IPS-NIHi11 (cell line): Measurements from ENCODE around the gene NOL9.

ENCODE experiments used
- DNase-seq: peaks from one replicate; pipeline ENCODE4 v3.0.0; 2012; ENCODE audit warnings: mixed read lengths, low spot score

Gene NOL9

DNA sequence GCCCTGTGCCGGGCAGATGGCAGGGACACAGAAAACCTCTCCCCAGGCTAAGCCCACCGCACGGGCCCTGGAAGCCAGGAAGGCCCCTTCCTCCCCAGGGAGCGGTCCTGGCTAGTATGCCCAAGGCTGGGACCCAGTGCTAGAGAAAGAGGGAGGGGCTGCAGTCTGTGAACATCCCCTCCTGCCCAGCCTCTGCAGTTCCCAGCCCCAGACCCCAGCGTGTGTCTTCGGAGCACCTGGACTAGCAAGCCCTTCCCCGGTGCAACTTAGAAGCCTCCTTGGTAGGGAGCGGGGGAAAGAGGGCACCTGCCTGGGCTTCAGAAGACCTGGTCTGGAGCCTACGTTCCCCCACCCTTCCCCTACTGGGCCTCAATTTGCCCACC is 64.9 kb downstream of the NOL9 start:
- no peak for DNase-seq

DNA sequence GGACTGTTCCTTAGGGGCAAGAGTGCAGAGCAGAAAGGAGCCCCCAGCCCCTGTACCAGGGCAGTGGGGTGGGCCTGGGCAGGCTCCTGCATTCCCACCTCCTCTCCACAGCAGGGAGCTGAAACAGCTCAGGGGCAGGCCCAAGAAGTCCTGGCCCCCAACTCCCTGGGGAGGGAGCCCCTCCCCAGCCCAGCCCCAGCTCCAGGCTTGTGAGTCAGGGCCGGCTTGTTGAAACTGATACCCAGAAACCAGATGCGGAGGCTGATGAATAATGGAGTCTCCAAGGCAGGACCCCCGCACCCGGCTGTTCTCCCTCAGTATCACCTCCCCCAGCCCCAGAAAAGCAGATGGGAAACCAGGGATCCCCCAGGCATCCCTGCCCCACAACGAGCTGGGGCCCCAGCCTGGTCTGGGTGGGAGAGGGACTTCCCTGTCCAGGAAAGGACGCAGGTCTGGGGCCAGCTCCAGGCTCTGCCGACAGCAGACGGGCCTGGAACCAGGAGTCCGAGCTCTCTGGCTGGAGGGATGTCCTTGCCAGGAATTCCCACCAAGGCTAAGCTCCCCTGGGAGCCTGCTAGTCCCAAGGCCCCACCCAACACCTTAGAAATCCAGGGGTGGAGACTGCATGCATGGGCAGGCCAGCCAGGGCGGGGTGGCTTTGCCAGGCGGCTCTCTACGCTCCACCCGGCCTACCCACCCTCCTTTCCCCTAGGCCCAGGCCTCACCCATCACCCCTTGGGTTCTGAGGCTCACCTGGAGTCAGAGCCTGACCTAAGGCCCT is 65.5 kb downstream of the NOL9 start:
- DNase-seq: no peak

DNA sequence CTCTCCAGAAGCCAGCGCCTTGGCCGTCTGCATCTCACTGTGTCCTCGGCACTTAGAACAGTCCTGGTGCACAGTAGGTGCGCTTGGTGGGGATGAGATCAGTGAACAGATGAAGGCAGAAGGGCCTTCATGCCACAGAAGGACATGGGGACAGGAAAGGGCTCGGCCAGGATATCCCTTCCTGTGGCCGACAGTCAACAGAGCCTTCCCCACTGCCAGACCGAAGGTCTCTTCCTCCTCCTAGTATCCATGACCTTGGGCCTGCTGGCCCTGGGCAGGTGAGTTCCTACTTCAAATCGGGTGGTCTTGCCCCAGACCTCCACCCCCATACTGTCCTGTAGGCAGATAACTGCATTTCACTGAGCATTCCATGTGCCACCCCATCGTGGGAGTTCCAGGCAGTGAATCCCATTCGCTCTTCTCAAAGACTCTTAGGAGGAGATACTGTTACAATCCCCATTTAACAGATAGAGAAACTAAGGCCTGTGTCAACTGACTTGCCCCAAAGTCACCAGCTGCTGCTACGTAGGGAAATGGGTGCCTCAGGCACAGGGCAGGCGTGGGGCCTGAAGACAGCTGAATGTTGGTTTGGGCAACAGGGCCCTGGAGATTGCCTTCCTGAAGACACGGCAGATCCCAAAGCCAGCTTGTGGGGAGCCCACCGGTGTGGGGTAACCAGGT is 66.4 kb downstream of the NOL9 start:
- DNase-seq: no peak

GRCh38 chr1:6486433-6487011 is 67.8 kb downstream of the NOL9 start:
- peak; percentile 88 for DNase-seq

GRCh38 chr1:6485168-6486101 is 68.9 kb downstream of the NOL9 start:
- DNase-seq: peak; percentile 69

DNA sequence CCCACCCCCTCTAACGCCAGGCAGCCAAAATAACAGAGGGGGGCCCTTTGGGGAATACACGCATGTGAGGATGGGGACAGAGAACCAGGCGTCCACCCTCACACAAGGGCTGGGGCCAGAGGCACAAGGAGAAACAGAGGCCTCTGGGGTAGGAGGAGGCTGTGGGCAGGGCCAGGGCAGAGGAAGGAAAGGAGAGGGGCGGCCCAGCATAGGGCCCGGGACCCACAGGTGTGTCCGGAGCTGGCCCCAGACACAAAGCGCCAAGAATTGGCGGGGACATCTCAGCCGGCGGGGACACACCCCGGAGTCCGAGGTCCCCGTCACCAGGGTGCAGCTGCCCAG is 69.5 kb downstream of the NOL9 start:
- DNase-seq: peak; percentile 50

DNA sequence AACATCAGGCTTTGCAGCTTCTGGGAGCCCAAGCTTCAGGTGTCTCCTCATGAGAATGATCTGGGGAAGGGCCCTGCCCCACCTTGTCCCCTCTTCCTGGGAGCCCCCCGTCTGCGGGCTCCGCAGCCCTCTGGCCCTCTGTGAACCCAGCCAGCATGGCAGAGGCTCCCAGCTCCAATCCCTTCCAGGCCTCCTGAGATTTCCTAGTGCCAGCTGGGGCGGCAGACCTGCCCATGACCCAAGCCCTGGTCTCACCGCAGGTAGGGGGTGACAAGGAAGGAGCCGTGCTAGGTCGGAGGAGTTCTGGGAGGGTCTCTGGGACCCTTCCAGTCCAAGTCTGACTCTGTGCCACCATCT is 70.6 kb downstream of the NOL9 start:
- DNase-seq: no peak

DNA sequence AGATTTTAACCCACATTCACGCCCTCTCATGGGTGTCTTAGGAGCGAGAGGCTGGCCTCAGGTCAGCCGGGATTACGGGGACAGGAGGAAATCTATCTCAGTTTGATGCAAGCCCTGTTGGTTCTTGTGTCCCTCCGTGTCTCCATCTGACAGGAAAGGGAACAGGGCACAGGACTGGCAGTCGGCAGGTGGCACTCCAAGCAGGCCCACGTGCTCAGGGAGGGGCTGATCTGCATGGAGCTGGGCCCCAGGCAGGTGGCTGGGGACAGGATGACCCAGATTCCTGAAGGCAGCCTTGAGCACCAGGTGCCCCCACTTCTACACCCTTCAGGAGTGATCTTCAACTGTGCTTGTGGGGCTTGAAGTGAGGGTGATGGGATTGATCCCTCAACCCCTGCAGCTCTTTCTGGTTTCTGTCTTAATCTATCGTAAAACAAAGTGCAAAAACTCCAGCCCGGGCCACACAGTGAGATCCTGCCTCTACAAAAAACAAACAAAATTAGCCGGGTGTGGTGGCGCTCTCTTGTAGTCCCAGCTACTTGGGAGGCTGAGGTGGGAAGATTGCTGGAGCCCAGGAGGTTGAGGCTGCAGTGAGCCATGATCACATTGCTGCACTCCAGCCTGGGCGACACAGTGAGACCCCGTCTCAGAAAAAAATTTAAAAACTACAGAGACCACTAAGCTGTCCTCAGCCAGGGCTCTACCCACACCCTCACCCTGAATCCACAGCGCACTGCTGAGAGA is 71.1 kb downstream of the NOL9 start:
- DNase-seq: no peak

- DNase-seq: no peak
Observed at GRCh38 chr1:6481820-6482219, 72.5 kb downstream of the NOL9 start.

DNA sequence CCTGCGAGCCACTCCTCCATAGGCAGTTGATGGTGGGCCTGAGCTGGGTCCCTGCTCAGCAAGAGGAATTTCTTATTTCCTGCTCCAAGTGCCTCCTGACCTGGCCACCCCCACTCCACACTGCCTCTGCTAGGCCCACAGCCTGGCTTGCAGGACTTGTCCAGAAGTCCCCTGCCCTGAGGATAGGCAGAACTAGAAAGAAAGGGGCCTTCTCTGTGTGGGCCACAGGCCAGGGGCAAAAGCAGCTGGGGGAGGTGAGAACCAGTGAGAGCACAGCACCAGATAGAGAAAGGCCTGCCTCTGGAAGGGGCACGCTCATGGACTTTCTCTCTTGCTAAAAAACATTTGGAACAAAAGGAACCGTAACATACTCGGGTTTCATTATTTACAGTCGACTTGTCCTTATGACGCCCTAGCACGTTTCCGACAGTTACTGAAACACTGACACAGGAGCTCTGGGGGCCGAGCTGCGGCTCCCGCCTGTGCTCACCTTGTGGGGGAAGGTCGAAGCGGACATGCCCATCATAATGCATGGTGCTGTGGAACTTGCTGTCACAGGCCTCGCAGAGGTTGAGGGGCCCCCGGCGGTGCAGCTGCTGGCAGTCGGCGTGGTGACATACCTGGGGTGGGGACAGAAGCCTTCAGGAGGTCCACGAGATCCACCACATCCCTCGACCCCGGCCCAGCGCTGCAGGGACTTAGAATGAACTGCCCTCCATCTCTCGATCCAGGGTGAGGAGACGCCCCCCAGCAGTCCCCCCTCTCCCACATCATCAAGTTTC is 77.1 kb downstream of the NOL9 start:
- DNase-seq: no peak

DNA sequence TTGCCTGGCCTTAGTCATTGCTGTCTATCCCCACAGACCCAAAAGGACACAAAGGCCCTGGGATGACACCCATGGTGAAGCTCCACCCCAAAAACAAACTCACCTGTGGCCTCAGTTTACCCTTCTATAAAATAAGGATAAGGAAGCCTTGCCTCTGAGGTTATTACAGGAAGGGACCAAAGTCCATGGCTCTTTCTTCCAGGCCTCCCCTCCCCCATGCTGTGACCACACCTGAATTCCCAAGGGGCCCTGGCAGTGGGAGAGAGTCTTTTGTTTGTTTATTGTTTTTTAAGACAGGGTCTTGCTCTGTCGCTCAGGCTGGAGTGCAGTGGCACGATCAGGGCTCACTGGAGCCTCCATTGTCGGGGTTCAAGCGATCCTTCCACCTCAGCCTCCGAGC is 77.8 kb downstream of the NOL9 start:
- no peak for DNase-seq

DNA sequence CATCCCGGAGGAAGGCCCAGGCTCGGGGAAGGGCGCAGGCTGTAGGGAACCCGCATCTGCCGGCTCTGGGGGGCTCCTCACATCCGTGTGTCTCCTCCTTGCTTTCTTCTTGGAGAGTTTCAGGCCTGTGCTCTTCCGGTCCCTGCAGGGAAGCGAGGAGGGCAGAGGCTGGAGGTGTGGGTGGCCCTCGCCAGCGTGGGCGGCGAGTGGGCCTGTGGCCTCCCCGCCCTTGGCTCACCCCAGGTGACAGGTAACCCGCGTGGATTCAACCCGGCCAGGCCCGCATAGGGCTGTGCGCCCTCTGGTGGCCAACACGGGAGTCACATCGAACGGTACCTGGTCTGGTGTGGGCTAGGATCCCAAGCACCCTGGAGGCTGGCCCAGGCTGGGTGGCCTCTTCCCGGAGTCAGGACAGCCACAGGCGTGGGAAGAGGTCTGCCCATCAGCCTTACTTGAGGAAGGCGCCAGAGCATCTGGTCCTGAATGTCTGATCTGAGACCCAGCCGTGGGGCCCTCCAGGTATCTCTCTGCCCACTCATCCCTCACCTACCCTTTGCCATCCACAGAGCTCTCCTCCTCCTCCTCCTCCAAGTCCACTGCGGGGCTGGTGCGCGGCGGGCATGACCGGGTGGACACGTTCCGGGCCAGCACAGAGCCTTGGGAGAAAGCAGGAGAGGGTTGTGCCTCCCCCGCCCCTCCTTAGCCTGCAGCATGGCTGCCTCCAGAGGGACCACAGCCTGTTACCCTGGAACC is 78.8 kb downstream of the NOL9 start:
- peak; percentile 89 for DNase-seq

DNA sequence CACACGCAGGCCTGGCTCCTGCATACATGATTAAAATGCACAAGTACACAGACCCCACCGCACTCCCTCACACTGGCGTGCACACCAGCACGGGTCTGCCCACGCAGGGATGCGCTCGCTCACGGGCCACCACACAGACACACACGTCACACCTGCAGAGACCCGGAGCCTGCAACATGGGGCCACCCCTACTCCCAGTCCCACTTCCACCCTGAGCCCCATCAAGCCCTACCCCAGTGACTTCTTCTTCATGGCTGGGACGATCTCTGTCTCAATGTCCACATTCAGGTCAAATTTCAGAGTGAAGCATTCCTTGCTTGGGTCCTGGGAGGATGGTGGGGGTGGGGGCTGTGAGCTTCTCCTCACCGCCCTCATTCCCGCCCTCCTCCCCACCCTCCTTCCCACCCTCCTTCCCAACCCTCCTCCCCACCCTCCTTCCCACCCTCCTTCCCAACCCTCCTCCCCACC is 79.5 kb downstream of the NOL9 start:
- no peak for DNase-seq

- no peak for DNase-seq
Observed at GRCh38 chr1:6473974-6474814, 80.1 kb downstream of the NOL9 start.

DNA sequence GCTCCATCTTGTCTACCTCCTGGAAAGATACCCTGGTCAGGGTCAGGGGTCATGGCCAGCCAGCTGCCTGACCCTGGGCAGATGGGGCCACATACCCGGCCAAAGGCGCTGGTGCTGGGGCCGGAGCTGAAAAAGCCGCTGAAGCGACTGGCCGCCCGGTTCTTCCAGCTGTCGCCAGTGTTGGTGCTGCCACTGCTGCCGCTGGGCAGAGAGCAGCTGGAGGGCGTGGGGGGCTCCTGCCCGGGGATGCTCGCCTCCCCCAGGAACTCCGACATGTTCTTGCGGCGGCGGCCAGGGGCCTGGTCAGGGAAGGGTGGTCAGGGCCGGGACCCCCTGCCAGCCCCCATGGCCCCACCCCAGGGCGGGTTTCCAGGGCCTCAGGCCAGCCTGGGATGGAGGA is 81.2 kb downstream of the NOL9 start:
- DNase-seq: no peak

DNA sequence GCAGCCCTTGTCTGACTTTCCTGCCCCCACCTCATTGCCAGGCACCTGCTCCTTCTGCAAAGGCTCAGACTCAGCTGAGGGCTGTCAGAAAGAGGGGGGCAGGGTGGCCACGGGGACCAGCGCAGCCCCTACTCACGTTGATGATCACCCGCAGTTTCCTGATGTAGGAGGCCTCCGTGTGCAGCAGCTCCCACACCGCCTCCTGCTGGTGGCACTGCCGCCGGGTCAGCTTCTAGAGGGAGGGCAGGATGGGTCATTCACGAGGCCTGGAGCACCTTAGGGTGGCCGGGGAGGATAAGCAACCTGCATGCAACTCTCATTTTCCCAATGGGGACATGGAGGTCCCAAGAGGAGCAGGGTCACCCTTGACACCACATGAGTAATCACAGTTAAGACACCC is 81.9 kb downstream of the NOL9 start:
- no peak for DNase-seq

DNA sequence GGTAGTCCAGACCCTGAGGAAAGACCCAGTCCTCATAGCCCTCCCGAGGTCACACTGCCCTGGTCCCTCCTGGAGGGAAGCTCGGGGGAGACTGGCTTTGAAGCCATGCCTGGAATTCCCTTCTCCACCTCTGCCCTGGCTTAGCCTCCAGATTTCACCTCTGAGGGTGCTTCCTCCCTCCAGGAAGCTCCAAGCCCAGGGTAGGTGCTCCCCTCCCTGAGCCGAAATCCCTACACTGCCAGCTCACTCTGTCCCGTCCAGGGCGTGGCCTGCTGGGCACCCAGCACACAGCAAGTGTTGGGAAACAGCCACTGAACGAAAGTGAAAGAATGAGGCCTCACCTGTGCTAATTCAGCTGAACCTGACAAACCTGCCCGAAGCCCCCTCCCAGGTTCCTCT is 82.3 kb downstream of the NOL9 start:
- no peak for DNase-seq
